Activated B cell treated with CpG ODN at 0.5 μM for 24 hours (primary cell): ENCODE measurements around the gene GALNT2. TPM values are rescaled to one million over a fixed set of nuclear protein-coding genes. Genes with fewer than 3 reads are reported as not detected.

Experiments used
- ATAC-seq: fragments of 200-7000 bp; cut with Tn5 transposase; one replicate; pipeline ENCODE4 v1.10.0; 2021; ENCODE audit warnings: low read depth, mild to moderate bottlenecking, moderate library complexity
- CTCF ChIA-PET: fragments of 350-600 bp; sonication (Branson Sonifier 250); formaldehyde crosslinking; loops from one replicate; lab custom pipeline; 2021; ENCODE audit warnings: antibody characterized with exemption; lab: Charles Lee
- POLR2A ChIA-PET: fragments of 350-600 bp; sonication (Branson Sonifier 250); formaldehyde crosslinking; loops from one replicate; lab custom pipeline; 2021; ENCODE audit warnings: antibody characterized with exemption; lab: Charles Lee
- DNase-seq: peaks from one replicate; pipeline ENCODE4 v3.0.0; 2022
- H3K27ac Mint-ChIP-seq: one replicate; pipeline ENCODE4 v1.8.0; 2020; ENCODE audit warnings: mixed read lengths
- H3K27me3 Mint-ChIP-seq: one replicate; pipeline ENCODE4 v1.8.0; 2021; ENCODE audit warnings: mixed read lengths
- H3K36me3 Mint-ChIP-seq: one replicate; pipeline ENCODE4 v1.8.0; 2021; ENCODE audit warnings: low read depth, mixed read lengths
- H3K4me1 Mint-ChIP-seq: one replicate; pipeline ENCODE4 v1.8.0; 2021; ENCODE audit warnings: mixed read lengths
- H3K4me3 Mint-ChIP-seq: one replicate; pipeline ENCODE4 v1.8.0; 2020; ENCODE audit warnings: mild to moderate bottlenecking, mixed read lengths
- H3K9me3 Mint-ChIP-seq: one replicate; pipeline ENCODE4 v1.8.0; 2020; ENCODE audit warnings: mixed read lengths
- intact Hi-C: fragments of 100-400 bp; cut with micrococcal nuclease; formaldehyde crosslinking; loops from one replicate; pipeline ENCODE4 v1.15.1; 2024
- total RNA-seq: library from RNA; stranded (reverse); gene quantifications from 2 replicates; pipeline ENCODE4 v1.2.3, GENCODE V29; 2022
- TF ChIP-seq, protein P1 (sequence below): fragments of 200-600 bp; IDR thresholded peaks from one replicate; pipeline ENCODE4 v1.8.0; 2022; ENCODE audit warnings: antibody characterized with exemption, mild to moderate bottlenecking

Gene GALNT2
- total RNA-seq, 1 donor from 2014 or later: 108 TPM

DNA sequence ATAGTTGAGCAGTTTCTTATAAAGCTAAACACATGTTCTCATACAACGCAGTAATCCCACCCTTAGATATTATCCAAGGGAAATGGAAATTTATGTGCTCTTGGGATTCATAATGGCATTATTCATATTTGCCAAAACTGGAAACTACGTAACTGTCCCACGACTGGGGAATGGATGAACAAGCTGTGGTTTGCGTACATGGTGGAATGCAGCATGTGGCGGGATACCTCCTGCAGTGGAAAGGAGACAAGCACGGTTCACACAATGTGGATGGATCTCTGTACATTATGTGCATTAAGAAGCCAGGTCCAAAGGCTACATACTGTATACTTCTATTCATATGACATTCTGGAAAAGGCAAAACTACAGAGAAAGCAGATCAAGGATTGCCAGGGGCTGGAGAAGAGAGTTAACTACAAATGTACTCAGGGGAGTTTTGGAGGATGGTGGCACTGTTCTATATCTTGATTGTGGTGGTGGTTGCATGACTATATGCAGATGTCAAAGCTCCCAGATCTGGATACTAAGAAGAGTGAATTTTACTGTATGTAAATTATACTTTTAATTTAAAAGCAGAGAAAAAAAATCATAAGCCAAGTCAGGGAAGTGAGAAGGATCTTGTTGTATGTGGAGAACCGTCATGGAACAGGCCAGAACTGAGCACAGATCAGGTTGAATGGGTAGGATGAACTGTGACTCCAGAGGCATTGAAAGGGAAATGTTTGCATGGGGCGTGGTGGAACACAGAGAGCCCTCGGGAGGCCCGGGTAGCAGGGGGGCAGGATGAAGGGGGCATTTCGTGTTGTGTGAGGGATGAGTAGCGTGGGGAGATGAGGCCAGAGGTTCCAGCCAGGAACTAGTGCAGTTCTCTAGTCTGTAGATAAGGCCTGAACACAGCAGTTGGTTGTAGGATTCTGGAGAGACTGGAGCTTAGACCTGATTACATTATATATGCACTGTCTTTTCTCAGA lies 90.7 kb downstream of the GALNT2 start:
- no peaks in the 10 kb centered on the region for H3K9me3 Mint-ChIP-seq
- ChIA-PET CTCF (interaction anchor here (1.0 kb wide), 1 partner anchor 11 kb away, joined by 3 read pairs; no protein-coding TSS in a partner anchor), POLR2A (interaction anchor here (0.6 kb wide), 1 partner anchor 585 kb away, joined by 3 read pairs; no protein-coding TSS in a partner anchor)
- H3K4me3 Mint-ChIP-seq: peak overlapping the region; percentile 32
- ATAC-seq: peak; percentile 34
- peaks cover 9% of the 10 kb centered on the region for H3K36me3 Mint-ChIP-seq
- TF ChIP-seq, protein P1, sequence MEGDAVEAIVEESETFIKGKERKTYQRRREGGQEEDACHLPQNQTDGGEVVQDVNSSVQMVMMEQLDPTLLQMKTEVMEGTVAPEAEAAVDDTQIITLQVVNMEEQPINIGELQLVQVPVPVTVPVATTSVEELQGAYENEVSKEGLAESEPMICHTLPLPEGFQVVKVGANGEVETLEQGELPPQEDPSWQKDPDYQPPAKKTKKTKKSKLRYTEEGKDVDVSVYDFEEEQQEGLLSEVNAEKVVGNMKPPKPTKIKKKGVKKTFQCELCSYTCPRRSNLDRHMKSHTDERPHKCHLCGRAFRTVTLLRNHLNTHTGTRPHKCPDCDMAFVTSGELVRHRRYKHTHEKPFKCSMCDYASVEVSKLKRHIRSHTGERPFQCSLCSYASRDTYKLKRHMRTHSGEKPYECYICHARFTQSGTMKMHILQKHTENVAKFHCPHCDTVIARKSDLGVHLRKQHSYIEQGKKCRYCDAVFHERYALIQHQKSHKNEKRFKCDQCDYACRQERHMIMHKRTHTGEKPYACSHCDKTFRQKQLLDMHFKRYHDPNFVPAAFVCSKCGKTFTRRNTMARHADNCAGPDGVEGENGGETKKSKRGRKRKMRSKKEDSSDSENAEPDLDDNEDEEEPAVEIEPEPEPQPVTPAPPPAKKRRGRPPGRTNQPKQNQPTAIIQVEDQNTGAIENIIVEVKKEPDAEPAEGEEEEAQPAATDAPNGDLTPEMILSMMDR: no peak
- H3K27ac Mint-ChIP-seq: peak overlapping the region; percentile 13
- no peaks in the 10 kb centered on the region for H3K27me3 Mint-ChIP-seq
- intact Hi-C loops: no loop called here
- no peak for DNase-seq
- peaks cover 63% of the 10 kb centered on the region for H3K4me1 Mint-ChIP-seq

DNA sequence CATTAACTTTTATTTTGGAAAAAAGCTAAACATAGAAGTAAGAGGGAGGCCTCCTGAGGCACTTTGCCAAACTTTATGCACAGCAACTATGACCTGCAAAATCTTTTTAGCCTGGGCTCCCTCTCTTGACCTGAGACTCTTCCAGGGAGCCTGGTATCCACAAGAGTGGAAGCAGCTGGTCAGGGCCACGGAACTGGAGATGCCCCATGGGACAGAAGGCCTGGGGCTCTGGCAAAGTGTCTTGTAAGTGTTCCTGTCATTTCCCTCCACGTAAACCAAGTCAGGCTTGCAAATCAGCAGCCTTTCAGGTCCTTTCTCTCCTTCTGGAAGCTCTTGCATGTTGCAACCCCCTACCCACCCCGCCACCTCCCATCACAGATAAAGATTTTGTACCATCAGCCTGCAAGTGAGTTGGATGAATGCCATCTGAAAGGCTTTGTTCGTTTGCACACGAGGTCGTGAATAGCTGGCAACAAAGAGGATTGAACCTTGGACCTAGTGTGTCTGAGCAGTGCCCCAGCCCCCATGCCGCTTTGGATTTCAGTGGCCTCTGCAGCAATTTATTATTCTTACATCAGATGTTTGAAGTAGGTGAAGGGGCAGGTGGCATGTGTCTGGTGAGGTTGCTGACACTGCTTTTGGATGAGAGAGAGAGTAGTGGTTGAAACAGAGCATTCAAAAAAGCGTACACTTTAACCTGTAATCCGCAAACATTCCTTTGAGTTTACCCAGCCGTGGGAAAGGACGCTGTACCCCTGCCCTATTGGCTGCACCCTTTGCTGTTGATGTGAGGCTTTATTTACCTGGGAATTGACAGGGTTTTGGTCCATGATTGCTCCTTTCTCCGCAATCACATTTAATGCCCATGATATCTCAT lies 91.6 kb downstream of the GALNT2 start:
- ATAC-seq: no peak
- ChIA-PET CTCF (interaction anchor here (1.0 kb wide), 1 partner anchor 10 kb away, joined by 3 read pairs; no protein-coding TSS in a partner anchor), POLR2A (no interaction called here)
- Mint-ChIP-seq H3K27ac (no peak overlapping the region), H3K4me3 (no peak overlapping the region), H3K4me1 (peaks cover 70% of the 10 kb centered on the region), H3K36me3 (peaks cover 14% of the 10 kb centered on the region), H3K9me3 (no peaks in the 10 kb centered on the region), H3K27me3 (no peaks in the 10 kb centered on the region)
- intact Hi-C loops: no loop called here
- no peak for DNase-seq
- TF ChIP-seq, protein P1: no peak

GRCh38 chr1:230159580-230159979 lies 92.5 kb downstream of the GALNT2 start:
- H3K9me3 Mint-ChIP-seq: no peaks in the 10 kb centered on the region
- no peak overlapping the region for H3K4me3 Mint-ChIP-seq
- DNase-seq (no peak), ATAC-seq (no peak)
- ChIA-PET CTCF (no interaction called here), POLR2A (no interaction called here)
- intact Hi-C loops: no loop called here
- H3K27ac Mint-ChIP-seq: peak overlapping the region; percentile 30
- H3K36me3 Mint-ChIP-seq: peaks cover 19% of the 10 kb centered on the region
- H3K27me3 Mint-ChIP-seq: no peaks in the 10 kb centered on the region
- peaks cover 76% of the 10 kb centered on the region for H3K4me1 Mint-ChIP-seq
- TF ChIP-seq, protein P1: no peak

GRCh38 chr1:230160957-230161771 lies 94.1 kb downstream of the GALNT2 start:
- H3K36me3 Mint-ChIP-seq: peaks cover 19% of the 10 kb centered on the region
- no peak for DNase-seq
- no peaks in the 10 kb centered on the region for H3K27me3 Mint-ChIP-seq
- H3K9me3 Mint-ChIP-seq: no peaks in the 10 kb centered on the region
- H3K4me3 Mint-ChIP-seq: no peak overlapping the region
- TF ChIP-seq, protein P1: no peak
- ChIA-PET POLR2A (interaction anchor here (1.1 kb wide), 1 partner anchor 11 kb away, joined by 3 read pairs; no protein-coding TSS in a partner anchor), CTCF (no interaction called here)
- intact Hi-C loops: no loop called here
- no peak overlapping the region for H3K27ac Mint-ChIP-seq
- ATAC-seq: no peak
- peaks cover 78% of the 10 kb centered on the region for H3K4me1 Mint-ChIP-seq
